Breast epithelium (tissue), 3 donors: ENCODE measurements around the gene ATP2B2.

ENCODE experiments used
- CTCF ChIP-seq, 3 donors: fragments of 450-650 bp; IDR thresholded peaks; one replicate each; pipeline ENCODE4 v1.5.1; 2016 to 2017; ENCODE audit warnings: antibody characterized with exemption in 3 of 3, mild to moderate bottlenecking in 3 of 3, moderate library complexity in 3 of 3
- POLR2A ChIP-seq: fragments of 450-650 bp; IDR thresholded peaks from one replicate; pipeline ENCODE4 v1.6.1; 2016; ENCODE audit warnings: antibody characterized with exemption, mild to moderate bottlenecking, moderate library complexity
- POLR2AphosphoS5 ChIP-seq, 3 donors: sonication (generic); formaldehyde crosslinking; IDR thresholded peaks; one replicate each; pipeline ENCODE4 v1.6.1; 2017; ENCODE audit warnings: antibody characterized with exemption in 3 of 3

- no peak for TF ChIP-seq CTCF (IDR thresholded peaks at IDR 0.05)
- TF ChIP-seq POLR2AphosphoS5 (IDR thresholded peaks at IDR 0.05), result no peak
- no peak for TF ChIP-seq POLR2A
Observed at GRCh38 chr3:10343526-10343925, 161.9 kb downstream of the ATP2B2 start.
